HPDE6-E6E7 (cell line): ENCODE measurements around the gene NCKAP5L.
"Not testable (repeated sequence)": the region's sequence is repeated elsewhere in the genome, so short reads cannot be mapped to it uniquely, and the experiment has no call there.

Experiments
- DNase-seq: peaks from one replicate; pipeline ENCODE4 v3.0.0; 2011; ENCODE audit warnings: missing footprints; ENCODE audit errors: extremely low spot score

NCKAP5L gene, protein sequence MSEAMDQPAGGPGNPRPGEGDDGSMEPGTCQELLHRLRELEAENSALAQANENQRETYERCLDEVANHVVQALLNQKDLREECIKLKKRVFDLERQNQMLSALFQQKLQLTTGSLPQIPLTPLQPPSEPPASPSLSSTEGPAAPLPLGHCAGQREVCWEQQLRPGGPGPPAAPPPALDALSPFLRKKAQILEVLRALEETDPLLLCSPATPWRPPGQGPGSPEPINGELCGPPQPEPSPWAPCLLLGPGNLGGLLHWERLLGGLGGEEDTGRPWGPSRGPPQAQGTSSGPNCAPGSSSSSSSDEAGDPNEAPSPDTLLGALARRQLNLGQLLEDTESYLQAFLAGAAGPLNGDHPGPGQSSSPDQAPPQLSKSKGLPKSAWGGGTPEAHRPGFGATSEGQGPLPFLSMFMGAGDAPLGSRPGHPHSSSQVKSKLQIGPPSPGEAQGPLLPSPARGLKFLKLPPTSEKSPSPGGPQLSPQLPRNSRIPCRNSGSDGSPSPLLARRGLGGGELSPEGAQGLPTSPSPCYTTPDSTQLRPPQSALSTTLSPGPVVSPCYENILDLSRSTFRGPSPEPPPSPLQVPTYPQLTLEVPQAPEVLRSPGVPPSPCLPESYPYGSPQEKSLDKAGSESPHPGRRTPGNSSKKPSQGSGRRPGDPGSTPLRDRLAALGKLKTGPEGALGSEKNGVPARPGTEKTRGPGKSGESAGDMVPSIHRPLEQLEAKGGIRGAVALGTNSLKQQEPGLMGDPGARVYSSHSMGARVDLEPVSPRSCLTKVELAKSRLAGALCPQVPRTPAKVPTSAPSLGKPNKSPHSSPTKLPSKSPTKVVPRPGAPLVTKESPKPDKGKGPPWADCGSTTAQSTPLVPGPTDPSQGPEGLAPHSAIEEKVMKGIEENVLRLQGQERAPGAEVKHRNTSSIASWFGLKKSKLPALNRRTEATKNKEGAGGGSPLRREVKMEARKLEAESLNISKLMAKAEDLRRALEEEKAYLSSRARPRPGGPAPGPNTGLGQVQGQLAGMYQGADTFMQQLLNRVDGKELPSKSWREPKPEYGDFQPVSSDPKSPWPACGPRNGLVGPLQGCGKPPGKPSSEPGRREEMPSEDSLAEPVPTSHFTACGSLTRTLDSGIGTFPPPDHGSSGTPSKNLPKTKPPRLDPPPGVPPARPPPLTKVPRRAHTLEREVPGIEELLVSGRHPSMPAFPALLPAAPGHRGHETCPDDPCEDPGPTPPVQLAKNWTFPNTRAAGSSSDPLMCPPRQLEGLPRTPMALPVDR (N-terminal part only)

DNA sequence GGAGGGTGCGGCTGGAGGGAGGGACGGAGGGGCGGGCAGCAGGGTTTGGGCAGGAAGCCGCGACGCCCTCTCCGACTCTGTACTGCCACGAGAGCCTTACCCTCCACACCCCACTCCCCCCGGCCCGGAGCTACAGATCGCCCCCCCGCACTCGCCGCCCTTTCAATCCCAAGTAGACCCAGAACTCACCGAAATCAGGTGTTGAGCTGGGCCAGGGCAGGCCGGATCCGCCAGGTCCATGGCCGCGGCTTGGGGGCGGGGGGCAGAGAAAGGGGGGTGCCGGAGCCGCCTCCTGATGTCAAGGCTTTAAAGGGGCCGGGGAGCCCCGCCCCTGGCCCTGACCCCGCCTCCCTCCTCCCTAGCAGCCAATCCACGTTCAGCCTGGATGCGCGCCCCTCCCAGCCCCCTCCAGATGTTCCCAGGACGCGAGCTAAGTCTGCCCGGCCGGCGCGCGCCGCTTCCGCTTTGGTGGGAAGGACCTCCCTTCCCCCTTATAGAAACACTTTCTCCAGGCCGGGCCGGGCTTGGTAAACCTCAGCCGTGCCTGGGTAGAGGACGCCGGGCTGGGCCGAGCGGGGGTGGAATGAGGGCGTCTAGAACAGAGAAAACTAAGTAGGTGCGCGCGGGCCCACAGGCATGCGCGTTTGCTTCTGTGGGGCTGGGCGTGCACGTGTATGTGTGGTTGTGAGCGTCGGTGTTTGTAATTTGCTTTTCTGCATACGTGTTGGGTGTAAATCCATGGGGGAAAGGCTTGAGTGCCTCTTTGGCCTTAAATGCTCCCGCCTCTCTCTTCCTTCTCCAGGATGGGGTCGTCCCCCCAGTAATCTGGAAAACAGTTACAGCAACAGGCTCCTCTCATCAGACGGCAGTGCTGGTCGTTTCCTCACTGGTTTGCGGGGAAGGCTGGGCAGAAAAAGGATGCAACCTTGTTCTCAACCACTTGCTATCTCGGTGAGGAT is at the start of gene NCKAP5L:
Gene NCKAP5L (minus strand): TSS at position 281 of the 959 bp plus-strand sequence. CDS start 24,369 bp downstream, outside the sequence.
- peak; percentile 95 for DNase-seq

DNA sequence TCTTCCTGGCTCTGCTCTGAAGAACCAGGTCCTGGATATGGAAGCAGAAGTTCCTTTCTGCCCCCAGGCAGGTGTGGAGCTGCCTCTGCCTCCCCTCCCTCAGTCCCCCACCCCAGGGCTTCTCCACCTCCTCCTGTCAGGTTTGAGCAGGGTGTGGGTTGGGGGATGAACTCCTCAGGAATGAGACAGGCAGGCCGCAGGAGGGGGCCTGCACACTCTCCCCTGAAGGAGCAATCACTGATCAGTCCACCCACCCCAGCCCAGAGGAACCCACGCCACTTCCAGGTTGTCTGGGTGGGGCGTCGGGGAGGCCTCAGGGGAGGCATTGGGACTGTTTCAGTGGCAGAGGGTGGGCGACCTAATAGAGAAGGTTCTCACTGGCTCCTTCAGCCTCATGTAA is 48.9 kb upstream of the NCKAP5L start:
- no peak for DNase-seq

DNA sequence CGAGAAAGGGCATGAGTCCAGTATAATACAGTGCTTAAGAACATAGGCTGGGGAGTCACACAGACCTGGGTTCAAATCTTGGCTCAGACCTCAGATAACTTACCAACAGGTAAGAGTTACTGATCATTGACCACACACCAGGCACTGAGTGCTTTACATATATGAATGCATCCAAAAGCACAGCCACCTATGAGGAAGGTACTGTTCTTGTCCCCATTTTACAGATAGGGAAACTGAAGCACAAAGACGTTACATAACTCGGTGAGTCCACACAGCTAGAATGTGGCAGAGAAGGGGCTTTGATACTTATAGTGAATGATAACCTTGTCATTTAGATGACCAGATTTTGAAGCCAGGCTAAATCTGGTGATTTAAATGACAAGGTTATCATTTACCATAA is 47.9 kb upstream of the NCKAP5L start:
- DNase-seq: no peak

DNA sequence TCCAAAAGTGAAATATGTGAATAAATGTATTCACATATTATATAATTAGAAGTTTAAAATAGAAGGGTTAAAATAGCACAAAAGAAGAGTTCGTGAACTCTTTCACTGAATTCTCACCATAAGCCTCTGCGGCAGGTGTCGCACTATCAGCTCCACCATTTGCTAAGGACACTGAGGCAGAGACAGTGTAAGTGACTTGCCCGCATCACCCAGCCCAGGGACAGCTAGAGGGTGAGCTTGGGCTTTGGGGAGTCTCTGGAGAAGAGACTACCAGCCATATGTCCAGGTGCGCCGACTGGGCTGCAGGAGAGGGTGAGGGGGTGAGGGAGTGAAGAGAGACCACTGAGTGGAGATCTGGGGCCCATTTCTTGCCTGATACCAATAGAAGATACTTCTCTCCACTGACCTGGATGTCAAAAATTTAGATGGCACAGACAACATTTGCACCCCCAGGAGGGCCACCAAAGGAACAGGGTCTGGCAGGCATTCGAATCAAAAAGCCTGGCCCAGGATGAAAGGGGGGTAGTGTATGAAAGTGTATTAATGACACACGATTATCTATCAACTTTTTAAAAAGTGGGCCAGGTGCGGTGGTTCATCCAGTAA is 47.0 kb upstream of the NCKAP5L start:
- DNase-seq: no peak

DNA sequence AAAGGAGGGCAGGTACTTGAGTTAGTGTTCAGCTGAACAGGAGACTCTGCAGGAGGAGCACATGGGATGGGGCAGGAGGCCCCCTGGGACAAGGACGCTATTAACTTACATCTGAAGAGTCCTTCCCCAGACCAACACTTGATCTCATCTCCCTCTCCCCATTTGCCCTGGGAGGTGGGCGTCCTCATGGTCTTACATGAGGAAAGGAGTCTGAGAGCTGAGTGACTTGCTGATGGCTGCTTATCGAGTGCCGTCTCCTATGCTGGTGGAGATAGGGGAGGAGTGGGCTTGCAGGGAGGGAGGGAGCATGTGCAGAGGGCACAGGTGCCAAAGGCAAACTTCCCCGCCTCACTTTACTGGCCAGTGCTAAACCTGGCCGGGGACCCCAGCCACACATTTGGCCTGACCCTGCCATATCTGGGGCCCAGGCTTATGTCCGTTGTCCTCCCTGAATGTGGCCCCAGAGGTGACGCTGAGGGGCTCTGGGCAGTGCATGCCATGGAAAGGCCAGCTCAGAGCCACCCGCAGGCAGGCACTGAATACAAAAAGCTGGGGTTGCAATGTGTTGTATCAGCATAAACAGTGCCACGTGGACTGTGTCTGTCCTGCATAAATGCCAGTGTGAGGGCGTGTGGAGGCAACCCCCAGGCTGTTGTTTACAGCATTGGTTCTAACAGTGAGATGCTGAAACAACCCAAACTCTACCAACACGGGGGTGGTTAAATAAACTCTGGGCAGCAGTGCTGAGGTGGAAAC is 46.1 kb upstream of the NCKAP5L start:
- DNase-seq: no peak

DNA sequence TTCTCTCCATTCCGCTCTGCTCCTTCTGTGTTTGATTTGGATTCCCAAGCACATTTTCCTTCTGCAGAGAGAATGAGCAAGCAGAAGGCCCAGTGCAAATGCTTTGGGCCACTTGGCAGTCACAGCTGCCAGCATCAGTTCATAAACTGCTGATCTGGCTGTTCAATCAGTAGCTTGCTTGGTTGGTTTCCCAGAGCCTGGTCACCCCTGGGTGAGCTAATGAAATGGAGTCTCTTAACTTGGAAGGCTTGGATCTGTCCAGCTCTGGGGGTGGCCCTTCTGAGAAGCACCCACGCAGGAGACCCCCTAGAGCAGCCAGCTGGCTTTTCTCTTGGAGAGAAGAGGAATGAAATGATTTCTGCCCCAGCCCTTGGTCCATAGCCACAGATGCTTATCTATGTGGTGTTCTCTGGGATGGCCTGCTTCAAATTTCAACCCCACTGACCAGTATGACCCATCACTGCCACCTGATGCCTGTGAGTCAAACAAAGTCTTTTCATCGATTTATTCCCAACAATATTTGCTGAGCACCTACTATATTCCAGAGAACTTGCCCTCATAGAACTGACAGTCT is 45.2 kb upstream of the NCKAP5L start:
- no peak for DNase-seq

DNA sequence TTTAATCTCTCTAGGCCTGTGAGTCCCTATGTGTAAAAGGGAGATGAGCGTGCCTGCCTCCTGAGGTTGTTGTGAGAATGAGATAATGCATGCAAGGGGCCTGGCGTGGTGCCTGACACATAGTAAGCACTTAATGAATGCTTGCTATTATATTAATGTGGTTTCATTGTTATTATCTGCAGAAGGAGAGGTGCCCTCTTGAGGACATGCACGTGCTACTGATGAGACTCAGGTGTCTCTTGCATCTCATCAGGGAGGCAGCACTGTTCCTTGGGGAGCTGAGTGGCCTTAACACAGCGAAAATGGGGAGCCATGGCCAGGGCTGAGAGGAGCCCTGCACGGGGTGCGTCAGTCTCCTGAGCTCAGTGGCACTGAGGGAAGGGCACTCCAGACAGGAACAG is 44.6 kb upstream of the NCKAP5L start:
- no peak for DNase-seq

DNA sequence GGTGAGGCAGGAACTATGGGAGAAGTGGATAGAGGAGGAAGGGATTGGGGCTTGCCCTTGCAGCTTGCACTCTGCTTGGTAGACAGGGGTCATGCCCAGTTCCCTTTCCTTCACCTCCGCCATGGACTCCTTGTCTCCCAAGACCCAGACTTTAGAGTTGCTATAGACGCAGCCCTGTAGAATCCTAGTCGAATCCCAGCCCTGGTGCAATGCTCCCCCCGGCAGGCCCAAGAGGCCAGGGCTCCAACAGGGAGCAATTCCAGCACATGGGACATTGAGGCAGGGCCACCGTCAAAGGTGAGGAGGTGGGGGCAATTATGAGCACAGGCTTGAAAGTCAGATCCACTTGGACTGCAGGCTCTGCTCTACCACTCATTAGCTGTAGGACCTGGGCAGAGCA is 44.2 kb upstream of the NCKAP5L start:
- DNase-seq: no peak

DNA sequence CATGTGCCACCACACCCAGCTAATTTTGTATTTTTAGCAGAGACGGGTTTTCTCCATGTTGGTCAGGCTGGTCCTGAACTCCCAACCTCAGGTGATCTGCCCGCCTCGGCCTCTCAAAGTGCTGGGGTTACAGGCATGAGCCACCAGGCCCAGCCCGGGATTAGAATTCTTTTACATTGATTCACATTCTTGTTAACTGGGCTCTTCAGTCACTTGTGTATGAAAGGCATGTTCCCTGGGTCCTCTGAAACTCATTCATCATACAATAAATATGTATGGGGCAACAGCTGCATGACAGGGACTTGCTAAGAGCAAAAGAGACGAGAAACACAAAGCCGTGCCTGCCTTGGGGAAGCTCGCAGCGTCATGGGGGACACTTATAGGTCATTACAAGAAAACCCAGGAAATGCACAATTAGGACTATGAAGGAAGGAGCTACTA is 43.6 kb upstream of the NCKAP5L start:
- not testable (repeated sequence) for DNase-seq

DNA sequence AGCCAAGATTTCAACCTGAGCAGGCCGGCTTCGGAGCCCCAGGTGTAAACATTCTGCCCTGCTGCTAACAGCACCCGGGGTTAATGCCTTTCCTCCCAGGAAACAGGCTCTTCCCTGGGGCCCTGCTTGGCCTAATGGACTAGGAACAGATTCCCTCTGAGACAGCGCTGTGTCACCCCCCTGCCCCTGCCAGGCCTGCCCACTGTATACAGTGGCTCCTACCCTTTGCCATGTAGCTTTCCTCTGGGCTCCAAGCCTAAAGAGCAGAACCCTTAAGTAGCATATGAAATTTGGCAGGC is 43.0 kb upstream of the NCKAP5L start:
- no peak for DNase-seq

DNA sequence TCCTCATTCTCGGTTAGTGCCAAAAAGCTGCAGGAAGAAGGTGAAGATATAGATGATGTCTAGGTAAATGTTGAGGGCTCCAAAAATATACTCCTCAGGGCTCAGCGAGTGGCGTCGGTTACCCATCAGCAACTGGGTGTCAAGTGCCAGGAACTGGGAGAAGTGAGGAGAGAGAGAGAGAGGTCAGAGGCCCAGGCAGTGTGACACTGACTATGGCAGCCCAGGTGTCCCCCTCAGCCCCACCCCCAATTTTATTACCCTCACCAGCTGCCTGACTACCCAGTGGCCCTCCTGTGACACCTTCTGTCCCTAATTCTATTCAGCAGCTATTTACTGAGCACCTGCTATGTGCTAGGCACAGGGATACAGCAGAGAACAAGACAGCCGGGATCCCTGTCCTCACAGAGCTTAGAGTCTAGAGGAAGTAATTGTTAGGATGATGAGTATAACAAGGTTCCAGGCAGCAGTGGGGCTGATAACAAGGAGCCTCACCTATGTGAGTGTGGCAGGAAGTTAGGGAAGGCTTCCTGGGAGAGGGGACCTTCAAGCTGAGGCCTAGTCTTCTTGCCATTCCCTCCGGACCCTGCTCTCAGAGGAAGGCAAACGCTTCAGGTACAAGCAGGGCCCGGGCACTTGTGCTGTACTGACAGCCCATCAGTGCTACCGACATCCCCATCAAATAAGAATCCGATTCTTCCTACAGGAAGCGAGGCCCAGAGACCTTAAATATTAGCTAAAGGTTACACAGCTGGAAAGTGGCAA is 42.5 kb upstream of the NCKAP5L start:
- DNase-seq: no peak

DNA sequence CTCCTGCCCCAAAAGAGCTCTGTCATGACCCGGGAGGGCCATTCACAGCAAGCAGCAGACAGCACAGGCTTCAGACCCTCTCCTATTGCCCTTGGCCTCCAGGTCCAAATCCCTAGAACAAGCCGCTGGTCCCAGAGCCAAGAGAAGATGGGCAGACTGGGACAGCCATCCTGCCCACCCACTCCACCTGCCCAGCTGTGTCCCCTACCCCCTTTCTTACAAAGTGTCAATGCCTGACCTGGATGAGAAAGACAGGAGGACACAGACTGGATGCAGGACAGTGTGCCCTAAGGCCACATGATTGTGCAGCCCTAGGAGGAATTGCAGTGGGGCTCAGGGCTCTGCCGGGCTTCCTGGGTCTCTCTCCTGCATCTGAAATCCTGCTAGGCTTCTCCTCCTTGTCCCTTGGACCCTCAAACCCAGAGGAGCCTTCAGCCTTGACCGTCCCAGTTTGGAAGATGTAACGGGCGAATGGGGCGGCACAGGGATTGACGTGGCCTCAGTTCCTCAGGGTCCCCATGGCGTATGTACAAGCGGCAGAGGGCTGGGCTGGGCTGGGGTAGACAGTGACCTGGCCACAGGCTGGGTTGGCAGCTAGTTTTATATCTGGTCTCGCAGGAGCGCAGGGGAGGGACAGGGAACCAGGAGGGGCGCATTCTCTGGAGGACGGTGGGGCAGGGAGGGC is 41.7 kb upstream of the NCKAP5L start:
- no peak for DNase-seq

DNA sequence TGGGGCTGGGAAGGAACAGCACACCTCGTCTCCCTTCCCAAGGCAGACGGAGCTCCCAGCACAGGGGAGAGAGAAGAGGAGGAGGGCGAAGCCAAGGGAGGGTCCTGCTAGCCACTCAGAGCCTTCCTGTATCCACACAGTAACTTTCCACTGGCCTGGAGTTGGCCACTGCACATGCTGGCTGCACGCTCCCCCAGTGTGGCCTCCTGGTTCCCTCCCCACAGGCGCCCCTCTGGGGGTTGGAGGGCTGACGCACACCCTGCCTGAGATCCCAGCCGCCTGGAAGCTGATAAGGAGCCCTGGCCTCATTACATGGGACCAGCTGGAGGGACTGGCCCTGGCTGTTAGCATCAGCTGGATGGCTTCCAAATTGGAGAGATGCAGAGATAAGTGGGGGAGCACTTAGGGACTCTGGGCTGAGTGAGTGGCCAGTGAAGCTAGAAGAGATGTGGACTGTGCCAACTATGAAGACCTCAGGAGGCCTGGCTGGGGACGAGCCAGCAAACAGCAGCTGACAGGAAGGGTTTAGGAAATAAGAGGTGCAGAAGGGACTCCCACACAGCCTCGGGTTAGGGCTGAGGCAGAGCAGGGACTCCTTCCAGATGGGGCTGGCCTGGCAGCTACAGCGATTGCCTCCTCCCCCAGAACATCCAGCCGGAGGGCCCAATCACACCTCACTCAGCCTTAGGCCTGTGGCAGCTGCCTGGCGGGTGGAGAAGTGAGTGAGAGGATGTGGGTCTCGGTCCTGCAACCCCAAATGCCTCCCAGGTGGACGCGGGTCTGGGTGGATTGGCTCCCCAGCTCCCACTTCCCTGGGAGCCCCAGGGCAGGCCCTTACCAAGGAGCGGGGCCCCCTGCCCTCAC is 41.0 kb upstream of the NCKAP5L start:
- DNase-seq: no peak

DNA sequence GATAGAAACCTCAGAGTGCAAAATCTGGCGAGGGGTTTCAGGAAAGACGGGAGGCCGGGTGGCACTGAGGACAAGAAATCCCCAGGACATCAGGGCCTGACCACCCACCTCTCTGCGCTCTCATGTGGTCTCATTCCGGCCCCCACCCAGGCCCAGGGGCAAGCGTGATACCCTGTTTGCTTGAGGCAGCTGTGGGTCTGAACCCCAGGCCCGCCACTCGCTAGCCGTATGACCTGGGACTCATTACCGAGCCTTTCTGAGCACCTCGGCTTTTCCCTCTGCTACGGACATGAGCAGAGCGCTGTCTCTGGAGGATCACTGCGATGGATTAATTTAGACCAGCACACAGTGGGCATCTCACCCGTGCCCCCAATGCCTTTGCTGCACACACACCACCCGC is 40.2 kb upstream of the NCKAP5L start:
- DNase-seq: no peak

DNA sequence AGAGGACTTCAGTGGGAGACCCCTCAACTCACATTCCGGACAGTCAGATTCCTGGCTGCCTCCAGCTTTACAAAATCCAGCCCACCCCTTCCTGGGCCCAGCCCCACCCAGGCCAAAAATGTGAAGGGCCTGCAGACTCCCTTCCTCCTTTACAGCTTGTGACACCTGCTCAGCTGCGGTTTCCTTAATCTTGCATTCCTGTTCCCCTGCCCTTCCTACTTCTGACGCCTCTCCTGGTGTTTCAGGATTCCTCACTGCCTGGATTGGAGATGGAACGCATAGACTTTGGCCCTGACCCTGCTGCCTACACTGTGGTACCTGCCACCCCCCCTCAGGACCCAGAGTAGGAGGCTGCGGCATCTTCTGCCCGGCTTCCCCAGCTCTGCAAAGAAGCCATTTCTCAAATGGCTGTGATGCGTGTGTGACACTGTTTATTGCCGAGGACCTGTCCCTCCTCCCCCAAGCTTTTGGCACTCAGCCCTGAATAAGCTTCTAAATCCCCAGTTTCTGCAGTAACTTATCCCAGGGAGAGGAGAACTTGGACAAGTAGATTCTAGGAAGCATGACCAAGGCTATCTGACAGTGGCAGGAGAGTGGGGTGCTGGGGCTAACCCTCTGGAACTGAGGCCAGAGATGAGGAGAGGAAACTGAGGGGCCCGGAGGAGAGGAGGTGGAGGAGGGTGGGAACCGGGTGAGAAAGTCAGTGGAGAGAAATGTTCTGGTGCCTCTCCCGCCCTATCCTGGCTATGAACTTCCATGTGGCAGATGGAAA is 39.5 kb upstream of the NCKAP5L start:
- no peak for DNase-seq

DNA sequence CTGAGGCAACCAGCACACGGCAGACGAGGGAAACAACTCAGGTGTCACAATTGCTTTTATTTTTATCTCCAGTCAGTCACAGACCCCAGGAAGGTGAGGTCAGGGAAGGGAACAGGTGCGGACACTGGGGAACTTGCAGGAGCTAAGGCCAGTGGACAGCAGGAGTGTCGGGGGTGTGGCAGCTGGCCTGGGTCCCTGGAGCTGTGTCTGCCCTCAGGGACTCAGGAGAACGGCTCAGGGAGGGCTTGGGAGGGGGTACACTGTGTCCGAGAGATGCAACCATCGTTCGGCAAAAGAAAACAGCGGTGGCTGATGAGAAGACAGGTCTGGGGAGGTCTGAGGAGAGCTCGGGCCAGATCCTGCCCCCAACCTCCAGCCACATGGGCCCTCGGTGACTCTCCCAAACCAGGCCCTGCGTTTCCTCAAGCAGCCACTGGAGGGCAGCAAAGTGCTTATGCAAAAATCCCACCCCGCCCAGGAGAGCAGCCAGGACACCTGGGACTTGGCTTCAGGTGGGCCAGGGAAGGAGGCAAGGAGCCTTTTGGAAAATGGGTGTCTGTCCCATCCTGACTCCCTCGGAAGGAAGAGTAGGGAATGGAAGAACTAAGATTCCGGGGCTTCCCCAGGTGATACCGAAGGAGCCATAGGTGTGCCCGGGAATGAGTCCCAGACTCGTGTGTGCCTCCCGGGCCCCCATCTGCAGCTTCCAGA is 38.8 kb upstream of the NCKAP5L start:
- DNase-seq: peak; percentile 92
